HepG2 (cell line): ENCODE results near the gene PSAP.

ENCODE experiments used
- CBX1 ChIP-seq: IDR thresholded peaks from one replicate; pipeline ENCODE4 v1.6.1; 2016; ENCODE audit warnings: antibody characterized with exemption, low read depth
- SMARCE1 ChIP-seq: fragments of 450-650 bp; IDR thresholded peaks from 2 replicates; pipeline ENCODE4 v1.6.1; 2017; ENCODE audit warnings: borderline replicate concordance
- SP1 ChIP-seq, 2 experiments: fragments of 450-650 bp in 1 of 2; sonication (generic) in 1 of 2; formaldehyde crosslinking in 1 of 2; IDR thresholded peaks; 2 replicates each; pipeline versions ENCODE4 v1.4.0 to v1.6.1; 2016 to 2020; ENCODE audit warnings: missing genetic modification reagents in 1 of 2

DNA sequence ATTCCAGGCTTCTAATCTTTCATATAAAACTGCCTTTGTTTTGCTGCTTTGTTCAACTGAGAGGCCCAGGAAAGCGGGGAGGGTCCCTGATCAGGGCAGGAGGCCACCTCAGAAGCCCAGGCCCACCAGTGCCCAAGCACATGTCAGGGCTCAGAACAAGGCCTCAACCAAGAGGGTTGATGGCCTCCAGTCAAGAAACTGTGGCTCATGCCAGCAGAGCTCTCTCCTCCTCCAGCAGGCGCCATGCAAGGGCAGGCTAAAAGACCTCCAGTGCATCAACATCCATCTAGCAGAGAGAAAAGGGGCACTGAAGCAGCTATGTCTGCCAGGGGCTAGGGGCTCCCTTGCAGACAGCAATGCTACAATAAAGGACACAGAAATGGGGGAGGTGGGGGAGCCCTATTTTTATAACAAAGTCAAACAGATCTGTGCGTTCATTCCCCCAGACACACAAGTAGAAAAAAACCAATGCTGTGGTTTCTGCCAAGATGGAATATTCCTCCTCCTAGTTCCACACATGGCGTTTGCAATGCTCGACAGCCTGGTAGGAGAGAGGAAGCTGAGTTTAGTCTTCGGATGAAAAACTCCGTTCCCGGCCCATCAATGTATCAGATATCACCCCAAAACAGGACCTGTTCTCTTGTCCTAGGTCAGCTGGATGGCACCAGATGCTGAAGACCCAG lies 34.0 kb downstream of the PSAP start:
- no peak for TF ChIP-seq SMARCE1
- TF ChIP-seq SP1 (IDR thresholded peaks at IDR 0.05) = no peak
- no peak for TF ChIP-seq SP1 (CRISPR knock-in tag; IDR thresholded peaks at IDR 0.05)
- TF ChIP-seq CBX1 = no peak
